SK-N-DZ (cell line): ENCODE results near the gene SP5.
"Not testable (repeated sequence)": the region's sequence is repeated elsewhere in the genome, so short reads cannot be mapped to it uniquely, and the experiment has no call there.

Experiments used
- DNase-seq: peaks from one replicate; pipeline ENCODE4 v3.0.0-alpha.2; 2015; ENCODE audit warnings: low spot score
- small RNA-seq, 2 experiments: library from RNA; depleted of rRNA; stranded (forward); fragments of <200 nt; gene quantifications; one replicate each; pipeline ENCODE3, GENCODE V24; 2014

The SP5 gene

DNA sequence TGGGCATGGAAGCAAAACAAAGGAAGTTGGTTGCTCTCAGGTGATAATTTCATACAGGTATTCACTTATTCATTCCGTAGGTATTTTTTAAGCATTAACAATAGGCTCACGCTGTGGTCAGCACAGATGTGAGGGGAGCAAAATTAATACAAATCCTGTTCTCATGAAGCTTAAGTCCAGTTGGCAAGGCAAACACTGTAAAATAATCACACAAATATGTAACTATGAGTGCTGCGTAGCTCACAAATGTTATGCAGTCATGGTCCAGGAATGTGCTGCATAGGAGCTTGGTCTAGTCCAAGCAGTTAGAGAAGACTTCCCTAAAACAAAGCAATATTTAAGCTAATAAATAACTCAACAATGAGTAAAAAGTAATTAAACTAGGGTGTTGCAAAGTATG is 23.9 kb downstream of the SP5 start:
- DNase-seq: no peak

DNA sequence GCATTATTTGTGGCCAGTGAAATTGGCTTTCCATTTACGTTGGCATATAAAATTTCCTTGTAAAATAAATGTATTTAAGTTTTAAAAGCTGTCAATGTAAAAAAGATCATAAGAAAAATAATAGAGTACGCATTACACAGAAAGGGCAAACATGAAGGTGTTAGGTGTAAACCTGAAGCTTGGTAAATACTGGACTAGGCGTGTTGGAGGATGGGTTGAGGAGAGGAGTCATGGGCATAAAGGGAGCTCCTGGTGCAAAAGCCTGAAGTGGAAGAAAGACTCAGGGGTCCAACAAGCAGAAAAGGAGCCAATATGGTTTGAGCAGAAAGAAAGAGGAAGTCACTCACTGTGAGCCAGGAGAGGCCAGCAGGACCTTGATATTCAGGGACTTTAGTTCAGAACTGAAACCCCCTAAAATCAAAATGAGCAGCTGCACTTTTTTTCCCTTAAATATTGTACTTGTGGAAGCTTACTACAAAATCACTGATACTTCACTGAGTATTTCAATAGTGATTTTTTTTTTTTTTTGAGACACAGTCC is 24.4 kb downstream of the SP5 start:
- no peak for DNase-seq

DNA sequence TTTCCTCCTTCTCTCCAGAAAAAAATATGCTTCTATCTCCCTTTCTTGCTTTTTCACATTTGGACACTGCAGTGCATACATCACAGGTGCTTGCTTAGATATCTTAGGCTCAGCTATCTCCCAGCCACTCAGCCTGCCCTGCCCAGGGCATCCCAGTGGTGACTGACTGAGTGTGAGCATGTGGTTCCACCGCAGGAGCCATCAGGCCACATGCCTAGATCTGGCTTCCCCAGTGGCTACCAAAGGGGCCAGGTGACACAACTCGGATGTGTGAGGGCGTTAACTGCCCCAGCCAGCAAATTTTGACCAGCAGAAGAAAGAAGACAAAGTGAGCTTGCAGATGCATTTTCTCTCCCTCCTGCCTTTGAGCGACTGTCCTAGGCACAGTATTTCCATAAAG is 25.5 kb downstream of the SP5 start:
- no peak for DNase-seq

DNA sequence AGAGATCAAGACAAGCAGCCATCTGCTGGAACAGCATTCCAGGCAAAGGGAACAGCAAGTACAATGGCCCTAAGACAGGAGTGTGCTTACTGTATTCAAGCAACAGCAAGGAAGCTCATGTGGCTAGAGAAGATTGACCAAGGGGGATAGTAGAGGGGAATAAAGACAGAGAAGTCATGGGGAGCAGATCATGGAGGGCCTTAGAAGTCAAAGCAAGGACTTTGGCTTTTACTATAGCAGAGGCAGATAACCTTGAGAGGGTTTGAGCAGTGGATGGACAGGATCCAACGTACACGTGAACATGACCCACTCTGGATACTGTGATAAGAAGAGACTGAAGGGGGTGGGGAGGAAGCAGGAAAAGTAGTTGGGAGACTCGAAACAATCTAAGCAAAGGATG is 26.9 kb downstream of the SP5 start:
- no peak for DNase-seq

DNA sequence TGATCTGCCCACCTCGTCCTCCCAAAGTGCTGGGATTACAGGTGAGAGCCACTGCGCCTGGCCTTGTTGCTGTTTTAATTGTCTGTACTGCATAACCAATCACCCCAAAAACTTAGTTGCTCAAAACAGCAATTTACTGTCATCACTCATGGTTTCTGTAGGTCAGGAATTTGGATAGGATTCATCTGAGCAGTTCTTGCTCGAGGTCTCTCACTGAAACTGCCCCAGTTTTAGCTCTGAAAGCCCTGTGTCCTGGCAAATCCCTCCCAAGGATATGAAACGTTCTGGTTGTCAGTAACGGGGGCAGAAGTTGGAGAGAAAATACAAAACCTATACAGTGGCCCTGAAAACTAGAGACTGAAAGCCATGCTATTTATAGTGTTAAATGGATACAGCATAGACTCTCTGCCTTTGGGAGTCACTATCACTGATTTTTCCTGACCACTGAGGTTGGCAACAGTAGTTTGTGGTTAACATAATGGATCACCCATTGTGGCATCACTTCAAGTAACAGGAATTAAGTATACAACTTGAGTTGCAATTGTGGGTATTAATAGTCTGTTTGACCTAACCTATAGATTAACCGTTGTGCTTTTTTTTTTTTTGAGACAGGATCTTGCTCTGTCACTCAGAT is 27.9 kb downstream of the SP5 start:
- DNase-seq: no peak

DNA sequence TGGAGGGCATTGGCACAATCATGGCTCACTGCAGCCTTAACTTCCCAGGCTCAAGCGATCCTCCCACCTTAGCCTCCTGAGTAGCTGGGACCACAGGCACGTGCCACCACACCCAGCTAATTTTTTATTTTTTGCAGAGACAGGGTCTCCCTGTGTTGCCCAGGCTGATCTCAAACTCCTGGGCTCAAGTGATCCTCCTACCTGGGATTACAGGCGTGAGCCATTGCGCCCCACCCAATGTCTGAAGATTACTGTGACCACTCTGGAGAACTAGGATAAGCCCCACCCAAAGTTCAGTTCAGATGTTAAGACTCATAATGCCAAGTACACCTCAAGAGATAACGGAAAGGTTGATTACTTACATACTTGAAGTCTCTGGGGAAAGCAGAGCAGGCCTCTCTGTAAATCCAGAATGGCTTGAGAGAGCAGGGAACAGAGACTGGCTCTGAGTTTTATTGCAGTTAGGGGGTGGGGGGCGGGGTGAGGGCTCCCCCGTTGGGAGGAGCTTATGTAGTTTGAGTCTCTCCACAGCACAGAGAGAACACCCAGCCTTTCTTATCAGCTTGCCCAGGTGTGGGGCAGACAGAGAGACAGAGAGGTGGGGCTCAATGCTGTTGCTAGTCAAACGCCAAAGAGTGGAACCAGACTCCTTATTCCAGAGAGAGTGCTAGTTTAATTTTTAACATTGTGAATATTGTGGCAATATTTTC is 28.5 kb downstream of the SP5 start:
- no peak for DNase-seq

DNA sequence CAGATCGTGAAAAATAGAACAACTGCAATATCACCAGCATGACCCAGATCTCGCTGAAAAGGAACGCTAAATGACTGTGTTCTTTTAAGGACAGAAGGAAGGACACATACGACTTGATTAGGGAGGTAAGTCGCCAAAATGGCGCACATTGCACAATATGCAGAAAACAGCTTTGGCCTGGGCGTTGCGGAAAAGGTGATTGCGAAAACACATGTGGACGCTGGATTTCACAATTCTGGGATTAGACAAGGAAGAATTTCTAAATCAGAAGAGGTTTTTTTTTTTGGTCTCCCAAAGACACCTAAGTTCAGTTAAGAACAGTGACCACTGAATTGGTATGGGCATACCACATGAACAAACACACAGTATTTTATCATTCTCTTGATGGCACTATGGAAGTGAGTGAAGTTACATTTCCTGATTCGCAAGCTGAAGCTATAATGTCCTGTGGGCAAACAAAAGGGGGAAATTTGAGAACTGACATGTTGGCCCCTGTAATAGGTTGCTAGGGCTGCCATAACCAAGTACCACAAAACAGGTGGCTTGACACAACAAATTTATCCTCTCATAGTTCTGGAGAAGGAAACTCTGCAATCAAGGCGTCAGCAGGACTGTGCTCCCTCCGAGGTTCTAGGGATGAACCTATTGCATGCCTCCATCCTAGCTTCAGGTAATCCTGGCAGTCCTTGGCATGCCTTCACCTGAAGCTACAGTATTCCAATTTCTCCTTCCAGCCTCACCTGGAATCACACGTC is 29.3 kb downstream of the SP5 start:
- no peak for DNase-seq

DNA sequence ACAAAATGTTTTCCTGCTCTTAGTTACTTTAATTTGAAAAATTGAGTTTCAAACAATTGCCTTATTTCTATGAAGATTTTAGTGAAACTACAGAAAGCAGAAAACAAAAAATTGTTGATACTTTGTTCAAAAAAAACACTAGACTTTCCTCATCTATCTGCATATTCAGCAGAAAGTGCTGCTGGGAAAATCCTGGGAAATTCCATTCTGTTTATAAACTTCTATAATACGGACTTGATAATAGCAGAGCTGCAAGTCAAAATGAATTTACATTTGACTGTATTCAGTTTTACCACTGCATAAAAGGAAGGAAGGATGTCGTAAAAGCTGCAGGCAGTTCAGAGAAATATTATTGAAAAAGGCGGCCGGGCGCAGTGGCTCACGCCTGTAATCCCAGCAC is 30.2 kb downstream of the SP5 start:
- DNase-seq: no peak

DNA sequence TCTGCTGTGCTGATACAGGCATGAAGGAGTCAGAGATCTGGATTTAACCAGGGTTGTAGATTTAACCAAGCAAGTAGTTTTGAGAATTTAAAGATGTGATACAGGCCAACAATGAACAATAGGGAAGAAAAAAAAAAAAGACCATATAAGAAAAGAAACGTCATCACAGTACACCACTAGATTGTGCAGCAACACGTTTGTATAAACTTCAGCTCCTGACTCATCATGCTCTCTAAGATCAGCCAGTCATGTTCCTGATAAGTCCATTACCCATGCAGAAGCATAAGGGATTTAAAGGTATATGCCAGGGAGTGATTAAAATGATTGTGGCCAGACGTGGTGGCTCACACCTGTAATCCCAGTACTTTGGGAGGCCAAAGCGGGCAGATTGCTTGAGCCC is 32.8 kb downstream of the SP5 start:
- no peak for DNase-seq

DNA sequence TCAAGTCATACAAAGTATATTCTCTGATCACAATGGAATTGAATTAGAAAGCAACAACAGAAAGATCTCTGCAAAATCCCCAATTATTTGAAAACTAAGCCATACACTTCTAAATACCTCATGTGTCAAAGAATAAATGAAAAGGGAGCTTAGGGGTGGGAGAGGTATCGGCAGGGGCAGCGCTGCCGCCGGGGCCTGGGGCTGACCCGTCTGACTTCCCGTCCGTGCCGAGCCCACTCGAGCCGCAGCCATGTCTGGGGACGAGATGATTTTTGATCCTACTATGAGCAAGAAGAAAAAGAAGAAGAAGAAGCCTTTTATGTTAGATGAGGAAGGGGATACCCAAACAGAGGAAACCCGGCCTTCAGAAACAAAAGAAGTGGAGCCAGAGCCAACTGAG is 36.4 kb downstream of the SP5 start:
- DNase-seq: not testable (repeated sequence)

DNA sequence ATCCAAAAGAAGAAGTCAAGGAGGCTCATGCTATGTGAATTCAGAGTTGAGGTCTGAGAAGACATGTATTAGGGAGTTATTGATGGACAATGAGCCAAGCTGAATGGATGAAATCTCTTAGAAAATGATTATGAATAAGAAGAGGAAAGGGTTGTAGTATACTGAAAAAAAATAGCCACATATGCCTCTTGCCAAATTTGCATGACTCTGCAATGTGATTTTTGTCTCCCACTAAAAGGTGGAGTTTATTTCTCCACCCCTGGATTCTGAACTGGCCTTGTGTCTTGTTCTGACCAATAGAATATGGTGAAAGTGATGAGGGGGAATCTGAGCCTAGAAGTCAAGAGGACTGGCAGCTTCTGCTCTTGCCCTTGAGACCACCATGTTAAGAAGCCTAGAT is 46.4 kb downstream of the SP5 start:
- DNase-seq: no peak

DNA sequence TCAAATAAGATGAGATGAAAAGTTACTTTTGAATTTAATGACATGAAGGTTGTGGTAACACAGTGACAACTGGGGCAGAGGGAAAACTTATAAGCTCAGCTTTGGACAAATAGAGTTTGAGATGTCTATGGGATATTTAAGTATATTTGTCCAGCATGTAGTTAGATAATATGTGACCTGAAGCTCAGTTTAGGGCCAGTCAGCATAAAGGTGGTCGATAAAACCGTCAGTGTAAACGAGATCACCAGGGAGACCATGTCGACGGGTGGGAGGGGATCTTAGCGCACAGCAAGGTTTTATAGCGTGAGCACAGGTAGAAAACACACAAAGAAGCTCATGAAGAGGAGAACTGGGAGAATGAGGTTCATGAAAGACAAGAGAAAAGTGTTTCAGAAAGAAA is 47.6 kb downstream of the SP5 start:
- no peak for DNase-seq

DNA sequence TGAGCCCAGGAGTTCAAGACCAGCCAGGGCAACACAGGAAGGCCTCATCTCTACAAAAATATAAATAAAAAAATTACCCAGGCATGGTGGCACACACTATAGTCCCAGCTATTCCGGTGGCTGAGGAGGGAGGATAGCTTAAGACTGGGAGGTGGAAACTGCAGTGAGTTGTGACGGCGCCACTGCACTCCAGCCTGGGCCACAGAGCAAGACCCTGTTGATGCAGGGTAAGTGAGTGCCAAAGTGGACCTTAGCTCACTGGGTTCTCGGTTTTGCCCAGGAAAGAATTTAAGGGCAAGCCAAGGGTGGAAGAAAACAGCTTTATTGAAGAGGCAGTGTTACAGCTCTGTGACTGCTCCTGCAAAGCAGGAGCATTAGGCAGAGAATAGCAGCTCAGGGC is 48.1 kb downstream of the SP5 start:
- no peak for DNase-seq

DNA sequence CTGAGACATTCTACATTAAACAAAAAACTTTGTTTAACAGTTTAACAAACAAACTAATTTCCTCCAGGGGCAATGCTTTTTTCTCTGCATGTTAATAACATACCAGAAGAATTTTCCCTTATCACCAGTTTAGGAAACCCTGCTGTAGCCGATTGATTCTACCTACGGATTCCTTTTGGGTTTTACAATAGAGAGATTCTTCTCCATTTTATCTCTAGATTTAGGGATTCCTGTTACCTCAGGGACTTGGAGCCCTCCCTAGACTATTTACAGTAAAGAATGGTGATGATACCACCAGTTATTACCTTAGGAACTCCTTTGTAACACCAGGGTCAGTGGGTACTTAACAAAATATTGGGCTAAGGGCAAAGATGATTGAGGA is 49.7 kb downstream of the SP5 start:
- DNase-seq: no peak

DNA sequence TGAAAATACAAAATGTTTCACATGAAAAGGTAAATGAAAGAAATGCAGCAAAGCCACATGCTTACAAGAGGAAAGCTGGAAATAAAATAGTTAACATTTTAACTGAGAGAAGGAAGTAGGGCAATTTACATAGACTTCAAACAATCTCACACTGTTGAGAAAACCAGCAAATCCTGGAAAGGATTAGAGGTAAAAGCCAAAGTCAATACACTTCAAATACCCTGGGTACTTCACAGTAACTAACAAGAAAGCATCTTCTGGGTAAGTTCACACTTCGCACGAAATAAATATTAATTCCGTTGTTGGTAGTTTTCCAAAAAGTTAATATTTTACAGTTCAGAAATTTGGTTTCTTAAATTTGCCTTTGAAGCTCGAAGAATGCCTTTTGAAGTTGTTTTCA is 51.6 kb downstream of the SP5 start:
- DNase-seq: no peak

Small RNAs within 50 kb of the gene (small RNA-seq; reads per million reads assigned to genes)
- 0 reads per million in 2 experiments for gene RF02271
